ENCODE measurements around the gene TELO2.

Gene TELO2

DNA sequence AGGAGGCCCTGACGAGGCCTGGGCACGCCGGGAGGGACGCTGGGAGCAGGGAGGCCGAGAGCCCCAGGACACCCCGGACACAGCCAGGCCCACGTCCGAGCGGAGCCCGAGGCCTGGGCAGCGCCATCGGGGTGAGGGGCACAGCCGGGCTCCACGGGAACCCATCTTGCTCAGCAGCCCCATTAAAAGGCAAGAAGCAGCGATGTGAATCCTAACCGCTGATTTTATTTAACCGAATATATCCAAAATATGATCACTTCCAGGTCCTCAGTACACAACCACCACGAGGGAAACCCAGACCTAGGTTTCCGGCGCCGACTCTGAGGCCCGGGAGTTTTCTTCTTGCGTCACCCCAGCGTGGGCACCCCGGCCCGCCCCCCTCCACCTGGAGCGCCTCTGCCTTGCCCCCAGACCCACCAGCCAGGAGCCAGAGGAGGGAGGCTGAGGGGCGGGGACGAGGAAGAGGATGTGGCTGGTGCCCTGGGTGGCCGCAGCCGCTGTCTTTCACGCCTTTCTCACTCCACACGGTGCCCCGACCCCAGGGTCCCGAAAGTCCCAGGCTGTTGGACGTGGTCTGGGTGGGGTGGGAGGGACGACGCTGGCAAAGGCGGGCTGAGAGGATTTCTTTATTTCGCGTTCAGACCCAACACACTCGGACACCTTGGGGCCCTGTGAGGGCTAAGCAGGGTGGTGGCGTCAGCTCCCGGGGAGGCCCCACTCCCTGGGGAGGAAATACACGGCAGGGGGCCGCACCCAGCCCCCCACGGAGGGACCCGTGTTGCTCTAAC, 48.2 kb upstream of the TELO2 start:
- Histone ChIP-seq H2AFZ (ENCODE audit: low read length) (no peak overlapping the region), H3K79me2 (ENCODE audit: insufficient read depth, low read length) (no peaks in the 10 kb centered on the region), H3K27ac (ENCODE audit: low read depth, low read length, poor library complexity, severe bottlenecking) (no peak overlapping the region), H3K4me1 (ENCODE audit: insufficient read depth, low read length, severe bottlenecking) (peaks cover 4% of the 10 kb centered on the region), H3K9ac (ENCODE audit: low read length) (no peak overlapping the region), H3F3A (ENCODE audit: insufficient read depth, low read length) (no peaks in the 10 kb centered on the region), H3K36me3 (ENCODE audit: insufficient read depth, low read length) (peaks cover 14% of the 10 kb centered on the region), H4K20me1 (ENCODE audit: insufficient read depth, low read length) (no peaks in the 10 kb centered on the region), H3K27me3 (ENCODE audit: insufficient read depth, low read length) (peaks cover 16% of the 10 kb centered on the region), H3K9me2 (ENCODE audit: low read depth, low read length) (no peaks in the 10 kb centered on the region), H3K4me2 (ENCODE audit: low read length) (no peak overlapping the region), H3K4me3 (ENCODE audit: low read depth, low read length, poor library complexity, severe bottlenecking) (no peak overlapping the region), H3K9me3 (ENCODE audit: low read length) (no peaks in the 10 kb centered on the region)
- no peak for TF ChIP-seq EZH2 (IDR thresholded peaks at IDR 0.05; ENCODE audit: borderline replicate concordance, low read length)
- TF ChIP-seq, protein P1, sequence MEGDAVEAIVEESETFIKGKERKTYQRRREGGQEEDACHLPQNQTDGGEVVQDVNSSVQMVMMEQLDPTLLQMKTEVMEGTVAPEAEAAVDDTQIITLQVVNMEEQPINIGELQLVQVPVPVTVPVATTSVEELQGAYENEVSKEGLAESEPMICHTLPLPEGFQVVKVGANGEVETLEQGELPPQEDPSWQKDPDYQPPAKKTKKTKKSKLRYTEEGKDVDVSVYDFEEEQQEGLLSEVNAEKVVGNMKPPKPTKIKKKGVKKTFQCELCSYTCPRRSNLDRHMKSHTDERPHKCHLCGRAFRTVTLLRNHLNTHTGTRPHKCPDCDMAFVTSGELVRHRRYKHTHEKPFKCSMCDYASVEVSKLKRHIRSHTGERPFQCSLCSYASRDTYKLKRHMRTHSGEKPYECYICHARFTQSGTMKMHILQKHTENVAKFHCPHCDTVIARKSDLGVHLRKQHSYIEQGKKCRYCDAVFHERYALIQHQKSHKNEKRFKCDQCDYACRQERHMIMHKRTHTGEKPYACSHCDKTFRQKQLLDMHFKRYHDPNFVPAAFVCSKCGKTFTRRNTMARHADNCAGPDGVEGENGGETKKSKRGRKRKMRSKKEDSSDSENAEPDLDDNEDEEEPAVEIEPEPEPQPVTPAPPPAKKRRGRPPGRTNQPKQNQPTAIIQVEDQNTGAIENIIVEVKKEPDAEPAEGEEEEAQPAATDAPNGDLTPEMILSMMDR (IDR thresholded peaks at IDR 0.05; ENCODE audit: low read length) = no peak

DNA sequence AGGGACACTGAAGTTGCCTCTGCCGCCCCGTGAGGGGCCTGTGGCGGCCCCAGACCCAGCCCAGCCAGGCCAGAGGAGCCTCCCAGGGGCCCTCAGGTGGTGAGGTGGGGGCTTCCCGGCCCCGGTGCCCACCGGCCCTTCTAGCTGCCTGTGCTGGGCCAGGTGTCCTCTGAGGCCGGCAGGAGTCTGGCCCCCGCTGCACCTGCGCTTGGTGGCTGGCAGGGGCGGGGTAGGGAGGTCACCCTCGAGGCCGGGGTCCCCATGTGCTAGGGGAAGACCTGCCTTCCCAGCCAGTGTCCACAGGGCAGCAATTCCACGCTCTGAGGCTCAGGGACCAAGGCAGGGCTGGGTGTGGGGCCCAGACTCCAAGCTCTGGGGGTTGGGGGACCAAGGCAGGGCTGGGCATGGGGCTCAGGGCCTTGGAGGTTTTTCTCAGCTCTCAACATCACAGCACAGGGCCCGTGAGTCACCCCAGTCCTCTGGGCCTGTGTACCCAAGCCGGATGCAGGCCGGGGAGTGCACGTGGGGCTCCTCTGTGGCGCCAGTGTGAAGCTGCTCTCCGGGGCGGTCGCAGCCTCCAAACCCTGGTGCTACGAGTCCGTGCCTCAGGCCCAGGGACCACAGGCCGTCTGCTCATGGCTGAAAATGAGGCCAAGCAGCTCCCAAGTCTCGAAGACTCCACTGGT, 47.5 kb upstream of the TELO2 start:
- Histone ChIP-seq H2AFZ (ENCODE audit: low read length) (no peak overlapping the region), H3K4me3 (ENCODE audit: low read depth, low read length, poor library complexity, severe bottlenecking) (no peak overlapping the region), H3K79me2 (ENCODE audit: insufficient read depth, low read length) (no peaks in the 10 kb centered on the region), H3K9ac (ENCODE audit: low read length) (no peak overlapping the region), H4K20me1 (ENCODE audit: insufficient read depth, low read length) (no peaks in the 10 kb centered on the region), H3K9me2 (ENCODE audit: low read depth, low read length) (no peaks in the 10 kb centered on the region), H3K27me3 (ENCODE audit: insufficient read depth, low read length) (peaks cover 16% of the 10 kb centered on the region), H3K27ac (ENCODE audit: low read depth, low read length, poor library complexity, severe bottlenecking) (no peak overlapping the region), H3K4me1 (ENCODE audit: insufficient read depth, low read length, severe bottlenecking) (peaks cover 4% of the 10 kb centered on the region), H3K9me3 (ENCODE audit: low read length) (no peaks in the 10 kb centered on the region), H3F3A (ENCODE audit: insufficient read depth, low read length) (no peaks in the 10 kb centered on the region), H3K4me2 (ENCODE audit: low read length) (no peak overlapping the region), H3K36me3 (ENCODE audit: insufficient read depth, low read length) (peaks cover 14% of the 10 kb centered on the region)
- TF ChIP-seq, protein P1 (IDR thresholded peaks at IDR 0.05; ENCODE audit: low read length) = no peak
- TF ChIP-seq EZH2 (IDR thresholded peaks at IDR 0.05; ENCODE audit: borderline replicate concordance, low read length) = no peak

DNA sequence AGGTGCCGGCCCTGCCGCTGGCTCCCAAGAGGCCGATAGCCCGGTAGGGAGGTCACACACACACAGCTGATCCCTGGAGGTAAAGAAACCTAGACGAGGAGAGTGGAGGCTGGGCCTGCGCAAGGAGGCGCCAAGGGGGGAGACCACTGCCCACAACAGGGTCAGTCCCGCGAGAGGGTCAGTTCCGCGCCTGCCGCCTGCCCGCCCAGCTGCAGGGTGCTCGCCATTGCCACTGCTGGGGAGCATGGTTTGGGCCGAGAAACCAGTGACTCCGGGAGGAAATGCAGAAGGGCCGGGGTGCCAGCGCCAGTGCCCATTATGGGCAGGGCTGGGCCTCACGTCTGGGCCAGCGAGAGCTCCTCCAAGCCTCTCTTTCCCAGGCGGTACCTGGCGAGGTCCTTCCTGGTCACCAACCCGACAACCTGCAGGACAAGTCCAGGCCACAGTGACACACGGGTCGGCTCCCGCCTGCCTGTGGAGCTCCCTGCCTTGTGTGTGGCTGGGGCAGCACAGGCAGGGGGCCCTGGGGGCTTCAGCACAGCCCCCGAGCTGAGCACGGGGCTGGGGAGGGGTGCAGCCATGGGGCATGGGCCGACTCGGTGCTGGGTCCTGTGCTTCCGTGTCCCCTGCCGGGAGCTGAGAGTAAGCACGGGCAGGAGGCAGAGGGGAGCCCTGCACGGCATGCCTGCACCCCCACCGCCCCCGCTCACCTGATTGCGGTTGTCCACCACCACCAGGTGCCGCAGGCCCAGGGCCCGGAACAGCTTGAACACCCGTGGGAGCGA, 46.7 kb upstream of the TELO2 start:
- H3K4me1 ChIP-seq (ENCODE audit: insufficient read depth, low read length, severe bottlenecking) = peaks cover 4% of the 10 kb centered on the region
- H3K9me3 ChIP-seq (ENCODE audit: low read length) = no peaks in the 10 kb centered on the region
- peaks cover 19% of the 10 kb centered on the region for H3K36me3 ChIP-seq (ENCODE audit: insufficient read depth, low read length)
- H3K27me3 ChIP-seq (ENCODE audit: insufficient read depth, low read length) = peaks cover 16% of the 10 kb centered on the region
- H4K20me1 ChIP-seq (ENCODE audit: insufficient read depth, low read length) = no peaks in the 10 kb centered on the region
- no peak for TF ChIP-seq EZH2 (IDR thresholded peaks at IDR 0.05; ENCODE audit: borderline replicate concordance, low read length)
- TF ChIP-seq, protein P1 (IDR thresholded peaks at IDR 0.05; ENCODE audit: low read length) = no peak
- no peaks in the 10 kb centered on the region for H3K79me2 ChIP-seq (ENCODE audit: insufficient read depth, low read length)
- no peak overlapping the region for H3K4me3 ChIP-seq (ENCODE audit: low read depth, low read length, poor library complexity, severe bottlenecking)
- no peak overlapping the region for H3K27ac ChIP-seq (ENCODE audit: low read depth, low read length, poor library complexity, severe bottlenecking)
- H2AFZ ChIP-seq (ENCODE audit: low read length) = no peak overlapping the region
- H3F3A ChIP-seq (ENCODE audit: insufficient read depth, low read length) = no peaks in the 10 kb centered on the region
- H3K4me2 ChIP-seq (ENCODE audit: low read length) = no peak overlapping the region
- H3K9ac ChIP-seq (ENCODE audit: low read length) = no peak overlapping the region
- no peaks in the 10 kb centered on the region for H3K9me2 ChIP-seq (ENCODE audit: low read depth, low read length)
